22Rv1 (cell line): Measurements from ENCODE around the gene AGMO.

ENCODE experiments used
- CTCF ChIP-seq: fragments of 450-650 bp; IDR thresholded peaks from 2 replicates; pipeline ENCODE4 v1.5.1; 2017; ENCODE audit warnings: mild to moderate bottlenecking
- ZFX ChIP-seq: fragments of 450-650 bp; IDR thresholded peaks from 2 replicates; pipeline ENCODE4 v1.6.1; 2017; ENCODE audit warnings: antibody characterized with exemption, borderline replicate concordance

DNA sequence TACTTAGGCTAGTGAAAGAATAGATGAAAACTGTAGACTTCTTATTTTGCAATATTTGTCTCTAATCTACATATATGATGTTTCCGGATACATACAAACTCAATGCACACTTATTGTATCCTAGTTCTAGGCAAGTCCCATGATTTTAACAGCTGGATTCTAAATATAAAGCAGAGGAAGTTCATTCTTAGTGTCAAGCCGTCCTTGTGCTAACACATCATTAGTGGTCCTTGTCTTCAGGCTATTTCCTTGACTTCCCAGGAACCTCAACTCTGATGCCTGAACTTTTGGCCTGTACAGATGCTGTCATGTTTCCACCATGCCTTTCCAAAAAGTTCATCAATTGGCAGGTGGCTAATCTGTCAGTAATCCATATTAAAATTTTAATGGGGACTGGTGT lies 357.4 kb downstream of the AGMO start:
- no peak for TF ChIP-seq CTCF
- TF ChIP-seq ZFX: no peak
